Spleen (tissue), 7 donors: ENCODE results near the gene MRPL19.

Source experiments
- CTCF ChIP-seq, 11 experiments: fragments of 200-600 bp in 7 of 11; fragments of 450-650 bp in 4 of 11; sonication (generic) in 4 of 11; IDR thresholded peaks in 8 of 11; conservative IDR thresholded peaks in 3 of 11; 1 replicate in 7 of 11; 2 replicates in 4 of 11; pipeline versions ENCODE4 v1.4.0 to v1.8.0; 2016 to 2021; ENCODE audit warnings: antibody characterized with exemption in 11 of 11, inconsistent platforms in 4 of 11, mild to moderate bottlenecking in 1 of 11
- POLR2A ChIP-seq, 3 donors: fragments of 450-650 bp; IDR thresholded peaks; one replicate each; pipeline ENCODE4 v1.5.1; 2017; ENCODE audit warnings: antibody characterized with exemption in 3 of 3, mild to moderate bottlenecking in 1 of 3
- POLR2AphosphoS5 ChIP-seq, 3 donors: sonication (generic); formaldehyde crosslinking; IDR thresholded peaks; one replicate each; pipeline ENCODE4 v1.5.1; 2017; ENCODE audit warnings: antibody characterized with exemption in 3 of 3
- donor health status: DM: no; HTN: no; CAD: no; lungs with moderate emphysema.
- donor health status: DM: no; HTN: no; CAD: no.
- donor health status: DM: no; HTN: no; CAD: no.

GRCh38 chr2:75709297-75709696, 62.7 kb downstream of the MRPL19 start:
- TF ChIP-seq CTCF (IDR thresholded peaks at IDR 0.05 in 8 of 11, conservative IDR thresholded peaks at IDR 0.05 in 3 of 11), result no peak
- no peak for TF ChIP-seq POLR2A (IDR thresholded peaks at IDR 0.05)
- TF ChIP-seq POLR2AphosphoS5 (IDR thresholded peaks at IDR 0.05), result no peak
